H1 (cell line): ENCODE data around the gene FBLN2. TPM values are rescaled to one million over a fixed set of nuclear protein-coding genes. Genes with fewer than 3 reads are reported as not detected.

ENCODE experiments used
- CTCF ChIA-PET: fragments of 300-600 bp; sonication (Branson Sonifier 250); formaldehyde crosslinking; loops from one replicate; lab custom pipeline; 2021; ENCODE audit not compliant: partially characterized antibody; lab: Charles Lee
- POLR2A ChIA-PET: fragments of 300-600 bp; sonication (Branson Sonifier 250); formaldehyde crosslinking; loops from one replicate; lab custom pipeline; 2021; ENCODE audit warnings: inconsistent platforms; ENCODE audit not compliant: partially characterized antibody; lab: Charles Lee
- DNase-seq, 2 experiments: peaks; one replicate each; pipeline versions ENCODE4 v3.0.0 to v3.0.0-alpha.2; 2010 to 2022; ENCODE audit warnings: low spot score in 2 of 2, low read depth in 1 of 2, mixed read lengths in 1 of 2
- FAIRE-seq: peaks from 2 replicates; lab custom pipeline; 2011; peaks lifted over from hg19 to GRCh38; lab: Jason Lieb, UNC
- H2AFZ ChIP-seq: 2 replicates; pipeline ENCODE4 v1.8.1; 2012; ENCODE audit warnings: low read length, inconsistent platforms
- H2AK5ac ChIP-seq: 2 replicates; pipeline ENCODE4 v1.6.1; 2013; ENCODE audit warnings: low read depth, low read length
- H2BK120ac ChIP-seq: replicated peaks from 2 replicates; pipeline ENCODE3; 2013; ENCODE audit warnings: low read depth, low read length, inconsistent platforms
- H2BK12ac ChIP-seq: 2 replicates; pipeline ENCODE4 v1.6.1; 2013; ENCODE audit warnings: low read depth, low read length
- H2BK15ac ChIP-seq: 2 replicates; pipeline ENCODE4 v1.6.1; 2013; ENCODE audit warnings: low read length
- H2BK20ac ChIP-seq: 2 replicates; pipeline ENCODE4 v1.6.1; 2013; ENCODE audit warnings: low read length
- H2BK5ac ChIP-seq: 2 replicates; pipeline ENCODE4 v1.6.1; 2013; ENCODE audit warnings: low read depth, low read length
- H3K14ac ChIP-seq: 2 replicates; pipeline ENCODE4 v1.6.1; 2013; ENCODE audit warnings: inconsistent platforms; ENCODE audit not compliant: insufficient read length
- H3K18ac ChIP-seq: 2 replicates; pipeline ENCODE4 v1.6.1; 2013; ENCODE audit warnings: low read length; ENCODE audit errors: extremely low read depth
- H3K23ac ChIP-seq: 2 replicates; pipeline ENCODE4 v1.6.1; 2013; ENCODE audit warnings: inconsistent platforms; ENCODE audit not compliant: insufficient read length
- H3K23me2 ChIP-seq: 2 replicates; pipeline ENCODE4 v1.6.1; 2013; ENCODE audit warnings: low read depth, low read length
- H3K27ac ChIP-seq: 2 replicates; pipeline ENCODE4 v1.6.1; 2011; ENCODE audit warnings: low read depth, low read length, inconsistent platforms
- H3K27me3 ChIP-seq, 4 experiments: replicated peaks in 1 of 4; 1 replicate in 1 of 4; 2 replicates in 3 of 4; pipeline versions ENCODE4 v1.6.1 to v1.8.1; 2011 to 2013; ENCODE audit warnings: low read length in 3 of 4, mild to moderate bottlenecking in 3 of 4, inconsistent platforms in 2 of 4, mixed read lengths in 2 of 4, moderate library complexity in 1 of 4; ENCODE audit not compliant: control insufficient read depth in 3 of 4, insufficient read depth in 3 of 4; ENCODE audit errors: extremely low read depth in 1 of 4
- H3K36me3 ChIP-seq, 4 experiments: 2 replicates each; pipeline versions ENCODE4 v1.6.1 to v1.8.1; 2011 to 2013; ENCODE audit warnings: mild to moderate bottlenecking in 4 of 4, low read length in 3 of 4, moderate library complexity in 2 of 4, control low read depth in 1 of 4, inconsistent platforms in 1 of 4; ENCODE audit not compliant: insufficient read depth in 4 of 4, control insufficient read depth in 2 of 4
- H3K4ac ChIP-seq: replicated peaks from 2 replicates; pipeline ENCODE3; 2013; ENCODE audit warnings: low read length, low read depth, mixed read lengths, inconsistent platforms; ENCODE audit not compliant: insufficient read length
- H3K4me1 ChIP-seq, 4 experiments: replicated peaks in 1 of 4; 1 replicate in 1 of 4; 2 replicates in 3 of 4; pipeline versions ENCODE4 v1.6.1 to v1.8.1; 2011 to 2013; ENCODE audit warnings: low read length in 3 of 4, inconsistent platforms in 2 of 4, mixed read lengths in 1 of 4; ENCODE audit not compliant: insufficient read depth in 4 of 4, control insufficient read depth in 3 of 4
- H3K4me2 ChIP-seq, 2 experiments: 2 replicates each; pipeline versions ENCODE4 v1.6.1 to v1.8.1; 2011 to 2013; ENCODE audit warnings: low read depth in 2 of 2, low read length in 2 of 2, control low read depth in 1 of 2, inconsistent platforms in 1 of 2, mild to moderate bottlenecking in 1 of 2; ENCODE audit not compliant: insufficient read depth in 1 of 2
- H3K4me3 ChIP-seq, 4 experiments: fragments of 200-600, 300-600 bp in 1 of 4; sonication (generic), shearing (Covaris generic), sonication (Bioruptor Twin) in 1 of 4; 2 replicates each; pipeline versions ENCODE4 v1.5.1 to v1.8.1; 2011 to 2016; ENCODE audit warnings: low read length in 4 of 4, low read depth in 3 of 4, control low read depth in 2 of 4, inconsistent platforms in 2 of 4, mild to moderate bottlenecking in 2 of 4, mixed read lengths in 1 of 4, moderate library complexity in 1 of 4; ENCODE audit not compliant: insufficient read depth in 2 of 4; ENCODE audit errors: extremely low read depth in 1 of 4
- H3K56ac ChIP-seq: replicated peaks from 2 replicates; pipeline ENCODE3; 2013; ENCODE audit warnings: low read depth, mild to moderate bottlenecking, mixed read lengths, low read length, inconsistent platforms; ENCODE audit not compliant: insufficient read length
- H3K79me1 ChIP-seq: 2 replicates; pipeline ENCODE4 v1.6.1; 2013; ENCODE audit warnings: low read depth, low read length, control low read depth
- H3K79me2 ChIP-seq, 2 experiments: 2 replicates each; pipeline versions ENCODE4 v1.6.1 to v1.8.1; 2012 to 2013; ENCODE audit warnings: low read length in 2 of 2, mild to moderate bottlenecking in 2 of 2, inconsistent platforms in 1 of 2; ENCODE audit not compliant: insufficient read depth in 2 of 2, control insufficient read depth in 1 of 2
- H3K9ac ChIP-seq, 4 experiments: replicated peaks in 1 of 4; 1 replicate in 1 of 4; 2 replicates in 3 of 4; pipeline versions ENCODE4 v1.6.1 to v1.8.1; 2011 to 2013; ENCODE audit warnings: low read depth in 3 of 4, low read length in 3 of 4, control low read depth in 2 of 4, mild to moderate bottlenecking in 2 of 4, moderate library complexity in 2 of 4, inconsistent platforms in 1 of 4; ENCODE audit errors: extremely low read depth in 1 of 4
- H3K9me3 ChIP-seq, 2 experiments: 2 replicates each; pipeline versions ENCODE4 v1.6.1 to v1.8.1; 2012 to 2013; ENCODE audit warnings: mild to moderate bottlenecking in 2 of 2, moderate library complexity in 2 of 2, control low read depth in 1 of 2, inconsistent platforms in 1 of 2, low read depth in 1 of 2, low read length in 1 of 2, mixed read lengths in 1 of 2; ENCODE audit not compliant: insufficient read depth in 2 of 2
- H4K20me1 ChIP-seq, 2 experiments: replicated peaks in 1 of 2; 2 replicates each; pipeline versions ENCODE3 to v1.8.1; 2011 to 2013; ENCODE audit warnings: inconsistent platforms in 2 of 2, low read length in 2 of 2, mild to moderate bottlenecking in 1 of 2; ENCODE audit not compliant: insufficient read depth in 2 of 2, control insufficient read depth in 1 of 2
- H4K5ac ChIP-seq: 2 replicates; pipeline ENCODE4 v1.6.1; 2013; ENCODE audit warnings: low read length, low read depth, mixed read lengths, inconsistent platforms; ENCODE audit not compliant: insufficient read length
- H4K8ac ChIP-seq: 2 replicates; pipeline ENCODE4 v1.8.0; 2013; ENCODE audit warnings: mild to moderate bottlenecking, moderate library complexity, low read length, inconsistent platforms; ENCODE audit not compliant: insufficient read depth; ENCODE audit errors: extremely low read depth
- H4K91ac ChIP-seq: replicated peaks from 2 replicates; pipeline ENCODE3; 2013; ENCODE audit warnings: low read length, mixed read lengths, inconsistent platforms; ENCODE audit not compliant: insufficient read length
- ASH2L ChIP-seq: fragments of 200-600, 300-600 bp; sonication (generic); IDR thresholded peaks from one replicate; pipeline ENCODE4 v1.7.1; 2017; ENCODE audit warnings: low read length
- KDM5A ChIP-seq: fragments of 200-600 bp; IDR thresholded peaks from 2 replicates; pipeline ENCODE4 v1.7.1; 2012; ENCODE audit warnings: mild to moderate bottlenecking, low read length, inconsistent platforms, mixed read lengths
- MAFK ChIP-seq: IDR thresholded peaks from 2 replicates; pipeline ENCODE4 v1.6.1; 2012; ENCODE audit warnings: low read depth, mild to moderate bottlenecking, improper control_type of control experiment, low read length
- MAX ChIP-seq: IDR thresholded peaks from 2 replicates; pipeline ENCODE4 v1.6.1; 2012; ENCODE audit warnings: inconsistent platforms
- RFX5 ChIP-seq: IDR thresholded peaks from 2 replicates; pipeline ENCODE4 v1.6.1; 2011; ENCODE audit warnings: low read depth, low read length, improper control_type of control experiment, borderline replicate concordance
- SIRT6 ChIP-seq: IDR thresholded peaks from one replicate; pipeline ENCODE4 v1.7.1; 2012; ENCODE audit warnings: low read length, inconsistent platforms
- TAF7 ChIP-seq: optimal IDR thresholded peaks from 2 replicates; pipeline ENCODE3; 2011; ENCODE audit warnings: low read depth, mild to moderate bottlenecking, inconsistent platforms, low read length, moderate library complexity, borderline replicate concordance
- TCF12 ChIP-seq: IDR thresholded peaks from 2 replicates; pipeline ENCODE4 v1.6.1; 2011; ENCODE audit warnings: low read depth, mild to moderate bottlenecking, low read length
- TEAD4 ChIP-seq: IDR thresholded peaks from 2 replicates; pipeline ENCODE4 v1.6.1; 2012; ENCODE audit warnings: low read depth, low read length, inconsistent platforms, mixed read lengths
- USF2 ChIP-seq: IDR thresholded peaks from 2 replicates; pipeline ENCODE4 v1.6.1; 2011; ENCODE audit warnings: low read length, improper control_type of control experiment
- ZNF274 ChIP-seq: IDR thresholded peaks from 2 replicates; pipeline ENCODE4 v1.7.0; 2012; ENCODE audit warnings: low read length, borderline replicate concordance; ENCODE audit errors: extremely low read depth
- WGBS, 2 experiments: shearing (Covaris generic) in 1 of 2; methylation state at CpG; one replicate each; pipeline versions ENCODE4 v1.1.6 to v1.1.7; 2013 to 2015; ENCODE audit warnings: low lambda C conversion rate in 2 of 2, mixed read lengths in 2 of 2, inconsistent platforms in 1 of 2, low coverage in 1 of 2, missing lambda C conversion rate in 1 of 2; ENCODE audit not compliant: insufficient replicate concordance in 2 of 2, insufficient coverage in 1 of 2, insufficient read length in 1 of 2; ENCODE audit errors: extremely low coverage in 1 of 2, missing lambda C conversion rate in 1 of 2; 5-methylcytosine and 5-hydroxymethylcytosine counted together
- polyA plus RNA-seq, 7 experiments: library from polyadenylated mRNA; depleted of rRNA in 3 of 7; stranded (reverse) in 5 of 7; unstranded in 2 of 7; fragments of >200 nt in 5 of 7; fragments of 200-250 nt in 2 of 7; gene quantifications; 1 replicate in 5 of 7; 2 replicates in 1 of 7; 4 replicates in 1 of 7; pipeline versions ENCODE4 v1.2.1 to v1.2.3, GENCODE V29; 2011 to 2013; ENCODE audit warnings: missing spikeins in 2 of 7, mixed read lengths in 2 of 7
- total RNA-seq: library from RNA; stranded (reverse); fragmentation: NEBNext Ultra II Directional; extraction: Animal tissue kit (Norgen Biotek cat#: 25700); gene quantifications from 2 replicates; pipeline ENCODE4 v1.2.1, GENCODE V29; 2021

Gene FBLN2
- total and polyA plus RNA-seq, 2 of the 8 experiments (the other 6 are each of a cell fraction or from before 2014, with no cell fraction given): 17.4 to 24.2 TPM

- no peaks in the 10 kb centered on the region for H3K79me1 ChIP-seq
- H2BK5ac ChIP-seq: no peak overlapping the region
- no peaks in the 10 kb centered on the region for H3K79me2 ChIP-seq
- 89% methylated on average over 14 of the region's 14 CpGs; no CpG with 5 or more reads in 1 of the 2 experiments for WGBS, 2 experiments
- no peak overlapping the region for H3K9ac ChIP-seq
- FAIRE-seq (no peak), DNase-seq (no peak)
- H2BK120ac ChIP-seq: no peak overlapping the region
- H2AFZ ChIP-seq: no peak overlapping the region
- no peaks in the 10 kb centered on the region for H3K9me3 ChIP-seq
- no peaks in the 10 kb centered on the region for H3K4me1 ChIP-seq
- no peaks in the 10 kb centered on the region for H3K23me2 ChIP-seq
- no peak overlapping the region for H2AK5ac ChIP-seq
- H3K23ac ChIP-seq: no peak overlapping the region
- no peak overlapping the region for H4K5ac ChIP-seq
- no peak overlapping the region for H3K27ac ChIP-seq
- no peak overlapping the region for H4K91ac ChIP-seq
- ChIA-PET POLR2A (interaction anchor here (1.7 kb wide), 1 partner anchor 10 kb away, joined by 3 read pairs; no protein-coding TSS in a partner anchor), CTCF (interaction anchor here (0.6 to 1.8 kb wide), 8 partner anchors 10 to 110 kb away, joined by 3 to 6 read pairs (median 4); no protein-coding TSS in a partner anchor)
- H4K8ac ChIP-seq: no peak overlapping the region
- H3K56ac ChIP-seq: no peak overlapping the region
- no peaks in the 10 kb centered on the region for H3K27me3 ChIP-seq
- no peak overlapping the region for H3K4me3 ChIP-seq
- no peak overlapping the region for H3K18ac ChIP-seq
- H3K4me2 ChIP-seq: no peak overlapping the region
- H3K4ac ChIP-seq: no peak overlapping the region
- H2BK20ac ChIP-seq: no peak overlapping the region
- H3K36me3 ChIP-seq: no peaks in the 10 kb centered on the region
- no peak overlapping the region for H2BK15ac ChIP-seq
- no peak overlapping the region for H3K14ac ChIP-seq
- no peak overlapping the region for H2BK12ac ChIP-seq
- H4K20me1 ChIP-seq: peaks cover 0 to 3% of the 10 kb centered on the region in 2 experiments
- no peak for TF ChIP-seq USF2
- TF ChIP-seq RFX5: no peak
- TF ChIP-seq TCF12: no peak
- no peak for TF ChIP-seq ASH2L
- TF ChIP-seq KDM5A: no peak
- no peak for TF ChIP-seq ZNF274
- TF ChIP-seq MAX: no peak
- TF ChIP-seq SIRT6: no peak
- no peak for TF ChIP-seq TAF7
- TF ChIP-seq MAFK: no peak
- TF ChIP-seq TEAD4: no peak
Measured at GRCh38 chr3:13607821-13608597, 59.1 kb downstream of the FBLN2 start.
